GM12878 (cell line): Measurements from ENCODE around the gene RALGAPA1. TPM values are rescaled to one million over a fixed set of nuclear protein-coding genes. Genes with fewer than 3 reads are reported as not detected.

Experiments
- ATAC-seq: fragments of 200-7000 bp; cut with Tn5 transposase; 3 replicates; pipeline ENCODE4 v1.9.1; 2020; ENCODE audit warnings: mild to moderate bottlenecking, moderate library complexity
- BruUV-seq: library from RNA; stranded (reverse); fragments of 400-500 nt; replicated peaks from 2 replicates; lab custom pipeline; 2021; lab: Mats Ljungman, UMichigan
- CTCF ChIA-PET: fragments of 300-600 bp; sonication (Branson Sonifier 250); formaldehyde crosslinking; extraction: SDS; loops from one replicate; lab custom pipeline; 2021; ENCODE audit warnings: inconsistent platforms; lab: Yijun Ruan, JAX
- POLR2A ChIA-PET: fragments of 350-600 bp; formaldehyde crosslinking; extraction: SDS; loops from one replicate; lab custom pipeline; 2021; ENCODE audit warnings: inconsistent platforms; lab: Charles Lee
- RAD21 ChIA-PET: fragments of 300-600 bp; sonication (Branson Sonifier 250); formaldehyde crosslinking; loops from one replicate; lab custom pipeline; 2023; ENCODE audit warnings: antibody characterized with exemption; ENCODE audit not compliant: unreplicated experiment; lab: Charles Lee
- SMC1A ChIA-PET: fragments of 300-600 bp; sonication (Branson Sonifier 250); formaldehyde crosslinking; loops from one replicate; lab custom pipeline; 2023; ENCODE audit not compliant: unreplicated experiment, uncharacterized antibody; lab: Charles Lee
- DNase-seq: peaks from one replicate; pipeline ENCODE4 v3.0.0-alpha.2; 2011; ENCODE audit warnings: low read depth, low spot score
- FAIRE-seq: peaks from 3 replicates; lab custom pipeline; 2011; peaks lifted over from hg19 to GRCh38; lab: Jason Lieb, UNC
- H2AFZ ChIP-seq: 2 replicates; pipeline ENCODE4 v1.6.0; 2011; ENCODE audit warnings: low read depth, low read length, control low read depth; ENCODE audit not compliant: control insufficient read depth
- H3K27ac ChIP-seq: 2 replicates; pipeline ENCODE4 v1.5.1; 2011; ENCODE audit warnings: control low read depth; ENCODE audit not compliant: control insufficient read depth, insufficient read depth
- H3K27me3 ChIP-seq, 2 experiments: replicated peaks in 1 of 2; 2 replicates each; pipeline versions ENCODE4 v1.6.0 to v1.6.1; 2011; ENCODE audit warnings: low read length in 1 of 2; ENCODE audit not compliant: control insufficient read depth in 2 of 2, insufficient read depth in 2 of 2
- H3K36me3 ChIP-seq, 2 experiments: 2 replicates each; pipeline ENCODE4 v1.5.1; 2011; ENCODE audit warnings: low read length in 1 of 2; ENCODE audit not compliant: control insufficient read depth in 2 of 2, insufficient read depth in 2 of 2
- H3K4me1 ChIP-seq: 2 replicates; pipeline ENCODE4 v1.6.1; 2011; ENCODE audit warnings: mild to moderate bottlenecking, low read length, moderate library complexity, mixed read lengths; ENCODE audit not compliant: control insufficient read depth, insufficient read depth
- H3K4me2 ChIP-seq: 2 replicates; pipeline ENCODE4 v1.6.0; 2011; ENCODE audit warnings: control low read depth; ENCODE audit not compliant: control insufficient read depth, insufficient read depth
- H3K4me3 ChIP-seq: fragments of 200-600 bp; sonication (generic); 2 replicates; pipeline ENCODE4 v1.5.1; 2016
- H3K79me2 ChIP-seq: 2 replicates; pipeline ENCODE4 v1.6.0; 2011; ENCODE audit warnings: low read length; ENCODE audit not compliant: control insufficient read depth, insufficient read depth
- H3K9ac ChIP-seq: 2 replicates; pipeline ENCODE4 v1.8.0; 2011; ENCODE audit warnings: low read length, control low read depth, mixed read lengths; ENCODE audit not compliant: control insufficient read depth, insufficient read depth
- H3K9me3 ChIP-seq: replicated peaks from 3 replicates; pipeline ENCODE4 v1.5.1; 2011; ENCODE audit warnings: mild to moderate bottlenecking, low read length; ENCODE audit not compliant: control insufficient read depth, insufficient read depth
- H4K20me1 ChIP-seq: 2 replicates; pipeline ENCODE4 v1.6.0; 2011; ENCODE audit not compliant: control insufficient read depth, insufficient read depth
- ASH2L ChIP-seq: fragments of 300-600, 200-600 bp; sonication (generic); IDR thresholded peaks from 2 replicates; pipeline ENCODE4 v1.6.1; 2017; ENCODE audit warnings: low read depth, mild to moderate bottlenecking, borderline replicate concordance
- BRCA1 ChIP-seq: IDR thresholded peaks from 2 replicates; pipeline ENCODE4 v1.6.1; 2011; ENCODE audit warnings: low read depth, low read length, improper control_type of control experiment
- CHD1 ChIP-seq: IDR thresholded peaks from 2 replicates; pipeline ENCODE4 v1.6.1; 2012; ENCODE audit warnings: low read depth, low read length, improper control_type of control experiment
- ESRRA ChIP-seq: IDR thresholded peaks from 2 replicates; pipeline ENCODE4 v1.6.1; 2012; ENCODE audit warnings: mild to moderate bottlenecking, low read length, improper control_type of control experiment
- GABPA ChIP-seq: IDR thresholded peaks from 2 replicates; pipeline ENCODE4 v1.6.1; 2014; ENCODE audit warnings: antibody characterized with exemption, low read depth, mild to moderate bottlenecking, inconsistent platforms
- KAT2A ChIP-seq: conservative IDR thresholded peaks from 2 replicates; pipeline ENCODE4 v1.6.1; 2011; ENCODE audit warnings: low read depth, low read length; ENCODE audit not compliant: control insufficient read depth
- MEF2B ChIP-seq: fragments of 450-650 bp; IDR thresholded peaks from 2 replicates; pipeline ENCODE4 v1.6.1; 2018; ENCODE audit warnings: mild to moderate bottlenecking, moderate library complexity; ENCODE audit not compliant: partially characterized antibody, poor library complexity, severe bottlenecking
- MXI1 ChIP-seq: fragments of 150-350 bp; IDR thresholded peaks from 2 replicates; pipeline ENCODE4 v1.6.1; 2011; ENCODE audit warnings: low read depth, mild to moderate bottlenecking, inconsistent platforms, low read length, improper control_type of control experiment
- NFXL1 ChIP-seq: fragments of 450-650 bp; IDR thresholded peaks from 2 replicates; pipeline ENCODE4 v1.6.1; 2017; ENCODE audit warnings: antibody characterized with exemption, mild to moderate bottlenecking, borderline replicate concordance
- RELA ChIP-seq: fragments of 450-650 bp; IDR thresholded peaks from 2 replicates; pipeline ENCODE4 v1.8.0; 2014; ENCODE audit warnings: borderline replicate concordance; ENCODE audit not compliant: partially characterized antibody
- SP1 ChIP-seq: IDR thresholded peaks from one replicate; pipeline ENCODE4 v1.6.1; 2011; ENCODE audit warnings: low read depth, low read length
- WGBS: methylation state at CpG from one replicate; pipeline ENCODE4 v1.1.6; 2016; ENCODE audit warnings: low lambda C conversion rate; ENCODE audit not compliant: insufficient replicate concordance, insufficient coverage; ENCODE audit errors: missing lambda C conversion rate; 5-methylcytosine and 5-hydroxymethylcytosine counted together
- in situ Hi-C: fragments of 300-500 bp; cut with MboI; formaldehyde crosslinking; loops from 9 replicates; pipeline ENCODE4 v1.14.3; 2018; ENCODE audit warnings: mixed read lengths
- intact Hi-C: fragments of 100-400 bp; cut with micrococcal nuclease; formaldehyde crosslinking; loops from one replicate; pipeline ENCODE4 v1.14.2; 2022; ENCODE audit not compliant: unreplicated experiment
- polyA plus RNA-seq, 11 experiments: library from polyadenylated mRNA; depleted of rRNA in 4 of 11; unstranded in 6 of 11; stranded (reverse) in 5 of 11; fragments of >200 nt; fragmentation: Nextera tagmentation in 4 of 11; fragmentation: Illumina TruSeq in 1 of 11; extraction: Ambion mirVana in 4 of 11; extraction: Trizol in 1 of 11; gene quantifications; 1 replicate in 1 of 11; 2 replicates in 10 of 11; pipeline versions ENCODE4 v1.2.1 to v1.2.3, GENCODE V29; 2011 to 2016; ENCODE audit warnings: inconsistent platforms in 2 of 11, missing spikeins in 2 of 11, low read depth in 1 of 11
- total RNA-seq, 4 experiments: library from RNA; depleted of rRNA in 3 of 4; stranded (reverse); fragments of >200 nt in 3 of 4; fragmentation: Illumina TruSeq in 1 of 4; extraction: Trizol in 1 of 4; gene quantifications; 2 replicates each; pipeline versions ENCODE4 v1.2.1 to v1.2.3, GENCODE V29; 2013 to 2021
- TF ChIP-seq, protein P1 (sequence below): fragments of 450-650 bp; IDR thresholded peaks from 2 replicates; pipeline ENCODE4 v1.6.1; 2018; ENCODE audit warnings: mild to moderate bottlenecking, low read depth, moderate library complexity; ENCODE audit not compliant: partially characterized antibody
- TF ChIP-seq, protein P2 (sequence below): IDR thresholded peaks from 2 replicates; pipeline ENCODE4 v1.6.1; 2012; ENCODE audit warnings: low read length, inconsistent platforms

RALGAPA1 gene
- total and polyA plus RNA-seq, 10 of the 15 experiments (the other 5 are each of a cell fraction or from before 2014, with no cell fraction given): 5.6 to 26.7 (median 14.7) TPM

DNA sequence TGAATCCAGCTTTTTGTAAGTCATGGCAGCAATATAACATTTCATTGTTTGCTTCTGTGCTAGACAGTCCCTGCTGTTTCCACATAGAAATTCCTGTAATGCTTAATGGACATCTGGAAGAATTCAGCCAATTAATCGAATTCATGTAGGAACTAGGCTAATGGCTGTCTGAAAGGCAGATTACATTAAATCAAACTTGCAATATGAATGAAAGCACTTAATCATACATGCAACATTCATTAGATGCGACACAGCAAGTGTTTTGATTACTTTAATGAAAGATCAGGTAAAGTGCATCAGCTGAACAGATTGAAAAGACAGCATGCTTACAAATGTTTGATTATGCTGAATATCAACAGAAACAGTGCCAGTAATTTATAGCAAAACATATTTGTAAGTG, 299.2 kb downstream of the RALGAPA1 start:
- no peaks in the 10 kb centered on the region for H3K79me2 ChIP-seq
- no peak overlapping the region for H3K27ac ChIP-seq
- no peak for ATAC-seq
- no peaks in the 10 kb centered on the region for H3K4me1 ChIP-seq
- H3K4me3 ChIP-seq: no peak overlapping the region
- no peak overlapping the region for H3K9ac ChIP-seq
- H3K36me3 ChIP-seq: no peaks in the 10 kb centered on the region
- 81% methylated on average over 2 of the region's 2 CpGs for WGBS
- no peak overlapping the region for H2AFZ ChIP-seq
- H3K27me3 ChIP-seq: no peaks in the 10 kb centered on the region
- no peak for FAIRE-seq
- in situ Hi-C loops (no loop called here), intact Hi-C loops (no loop called here)
- DNase-seq: no peak
- RAD21 ChIA-PET: no interaction called here
- H3K4me2 ChIP-seq: no peak overlapping the region
- POLR2A ChIA-PET: no interaction called here
- TF ChIP-seq RELA (no peak), ASH2L (no peak), ESRRA (no peak), GABPA (no peak), MEF2B (no peak), BRCA1 (no peak), SP1 (no peak), MXI1 (no peak)
- SMC1A ChIA-PET: no interaction called here
- H3K9me3 ChIP-seq: no peaks in the 10 kb centered on the region
- no TSS peak for BruUV-seq
- CTCF ChIA-PET: interaction anchor here (0.6 to 1.2 kb wide), 3 partner anchors 10 to 89 kb away, joined by 3 read pairs; no protein-coding TSS in a partner anchor
- no peaks in the 10 kb centered on the region for H4K20me1 ChIP-seq

GRCh38 chr14:35506927-35507326, 302.2 kb downstream of the RALGAPA1 start:
- H3K36me3 ChIP-seq: no peaks in the 10 kb centered on the region
- H3K4me1 ChIP-seq: no peaks in the 10 kb centered on the region
- H3K9me3 ChIP-seq: no peaks in the 10 kb centered on the region
- ATAC-seq (no peak), FAIRE-seq (no peak), DNase-seq (no peak)
- H3K27me3 ChIP-seq: no peaks in the 10 kb centered on the region
- no peaks in the 10 kb centered on the region for H4K20me1 ChIP-seq
- ChIA-PET RAD21 (no interaction called here), SMC1A (no interaction called here), POLR2A (no interaction called here), CTCF (interaction anchor here (0.8 to 1.6 kb wide), 2 partner anchors 15 to 182 kb away, joined by 3 to 4 read pairs; no protein-coding TSS in a partner anchor)
- H3K27ac ChIP-seq: no peak overlapping the region
- H3K9ac ChIP-seq: no peak overlapping the region
- H3K4me2 ChIP-seq: no peak overlapping the region
- H3K4me3 ChIP-seq: no peak overlapping the region
- BruUV-seq: no TSS peak
- H3K79me2 ChIP-seq: no peaks in the 10 kb centered on the region
- no peak overlapping the region for H2AFZ ChIP-seq
- in situ Hi-C loops: no loop called here
- intact Hi-C loops: no loop called here
- TF ChIP-seq, protein P1, sequence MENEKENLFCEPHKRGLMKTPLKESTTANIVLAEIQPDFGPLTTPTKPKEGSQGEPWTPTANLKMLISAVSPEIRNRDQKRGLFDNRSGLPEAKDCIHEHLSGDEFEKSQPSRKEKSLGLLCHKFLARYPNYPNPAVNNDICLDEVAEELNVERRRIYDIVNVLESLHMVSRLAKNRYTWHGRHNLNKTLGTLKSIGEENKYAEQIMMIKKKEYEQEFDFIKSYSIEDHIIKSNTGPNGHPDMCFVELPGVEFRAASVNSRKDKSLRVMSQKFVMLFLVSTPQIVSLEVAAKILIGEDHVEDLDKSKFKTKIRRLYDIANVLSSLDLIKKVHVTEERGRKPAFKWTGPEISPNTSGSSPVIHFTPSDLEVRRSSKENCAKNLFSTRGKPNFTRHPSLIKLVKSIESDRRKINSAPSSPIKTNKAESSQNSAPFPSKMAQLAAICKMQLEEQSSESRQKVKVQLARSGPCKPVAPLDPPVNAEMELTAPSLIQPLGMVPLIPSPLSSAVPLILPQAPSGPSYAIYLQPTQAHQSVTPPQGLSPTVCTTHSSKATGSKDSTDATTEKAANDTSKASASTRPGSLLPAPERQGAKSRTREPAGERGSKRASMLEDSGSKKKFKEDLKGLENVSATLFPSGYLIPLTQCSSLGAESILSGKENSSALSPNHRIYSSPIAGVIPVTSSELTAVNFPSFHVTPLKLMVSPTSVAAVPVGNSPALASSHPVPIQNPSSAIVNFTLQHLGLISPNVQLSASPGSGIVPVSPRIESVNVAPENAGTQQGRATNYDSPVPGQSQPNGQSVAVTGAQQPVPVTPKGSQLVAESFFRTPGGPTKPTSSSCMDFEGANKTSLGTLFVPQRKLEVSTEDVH: no peak
- TF ChIP-seq NFXL1: no peak
- TF ChIP-seq, protein P2, sequence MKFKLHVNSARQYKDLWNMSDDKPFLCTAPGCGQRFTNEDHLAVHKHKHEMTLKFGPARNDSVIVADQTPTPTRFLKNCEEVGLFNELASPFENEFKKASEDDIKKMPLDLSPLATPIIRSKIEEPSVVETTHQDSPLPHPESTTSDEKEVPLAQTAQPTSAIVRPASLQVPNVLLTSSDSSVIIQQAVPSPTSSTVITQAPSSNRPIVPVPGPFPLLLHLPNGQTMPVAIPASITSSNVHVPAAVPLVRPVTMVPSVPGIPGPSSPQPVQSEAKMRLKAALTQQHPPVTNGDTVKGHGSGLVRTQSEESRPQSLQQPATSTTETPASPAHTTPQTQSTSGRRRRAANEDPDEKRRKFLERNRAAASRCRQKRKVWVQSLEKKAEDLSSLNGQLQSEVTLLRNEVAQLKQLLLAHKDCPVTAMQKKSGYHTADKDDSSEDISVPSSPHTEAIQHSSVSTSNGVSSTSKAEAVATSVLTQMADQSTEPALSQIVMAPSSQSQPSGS: no peak
- no peak for TF ChIP-seq CHD1
- TF ChIP-seq KAT2A: no peak
